Neural crest cell (in vitro differentiated cells): Measurements from ENCODE around the gene PRDM12. TPM values are rescaled to one million over a fixed set of nuclear protein-coding genes. Genes with fewer than 3 reads are reported as not detected.
A peak's percentile ranks its signal among the peaks of the same experiment; 100 is the strongest.

Experiments
- DNase-seq: peaks from one replicate; pipeline ENCODE4 v3.0.0; 2021; ENCODE audit warnings: low read depth, mixed read lengths, low spot score
- H3K27ac Mint-ChIP-seq: one replicate; pipeline ENCODE4 v1.8.0; 2021; ENCODE audit warnings: mild to moderate bottlenecking, mixed read lengths; ENCODE audit not compliant: unreplicated experiment
- H3K27me3 Mint-ChIP-seq: 2 replicates; pipeline ENCODE4 v1.8.0; 2021; ENCODE audit warnings: low read depth, mild to moderate bottlenecking, mixed read lengths
- H3K36me3 Mint-ChIP-seq: 2 replicates; pipeline ENCODE4 v1.8.0; 2021; ENCODE audit warnings: low read depth, mild to moderate bottlenecking, mixed read lengths
- H3K4me1 Mint-ChIP-seq: 2 replicates; pipeline ENCODE4 v1.8.0; 2021; ENCODE audit warnings: mixed read lengths
- H3K4me3 Mint-ChIP-seq: one replicate; pipeline ENCODE4 v1.8.0; 2021; ENCODE audit warnings: mild to moderate bottlenecking, mixed read lengths
- H3K9me3 Mint-ChIP-seq: 2 replicates; pipeline ENCODE4 v1.8.0; 2021; ENCODE audit warnings: mixed read lengths
- total RNA-seq: library from RNA; stranded (reverse); gene quantifications from 2 replicates; pipeline ENCODE4 v1.2.1, GENCODE V29; 2021
- TF ChIP-seq, protein P1 (sequence below): fragments of 200-600 bp; sonication (generic); conservative IDR thresholded peaks from 2 replicates; pipeline ENCODE4 v1.5.0; 2021; ENCODE audit warnings: antibody characterized with exemption, mild to moderate bottlenecking

PRDM12 gene
- total RNA-seq, 1 donor from 2014 or later, result 2.2 TPM

DNA sequence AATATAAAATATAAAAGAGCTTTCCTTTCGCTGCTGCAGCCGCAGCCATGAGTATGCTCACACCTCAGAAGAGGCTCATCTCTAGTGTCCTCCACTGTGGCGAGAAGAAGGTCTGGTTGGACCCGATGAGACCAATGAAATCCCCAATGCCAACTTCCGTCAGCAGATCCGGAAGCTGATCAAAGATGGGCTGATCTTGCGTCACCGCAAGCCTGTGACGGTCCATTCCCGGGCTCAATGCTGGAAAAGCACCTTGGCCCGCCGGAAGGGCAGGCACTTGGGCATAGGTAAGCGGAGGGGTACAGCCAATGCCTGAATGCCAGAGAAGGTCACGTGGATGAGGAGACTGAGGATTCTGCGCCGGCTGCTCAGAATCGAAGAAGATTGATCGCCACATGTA, 12.6 kb upstream of the PRDM12 start:
- no peak overlapping the region for H3K4me3 Mint-ChIP-seq
- TF ChIP-seq, protein P1, sequence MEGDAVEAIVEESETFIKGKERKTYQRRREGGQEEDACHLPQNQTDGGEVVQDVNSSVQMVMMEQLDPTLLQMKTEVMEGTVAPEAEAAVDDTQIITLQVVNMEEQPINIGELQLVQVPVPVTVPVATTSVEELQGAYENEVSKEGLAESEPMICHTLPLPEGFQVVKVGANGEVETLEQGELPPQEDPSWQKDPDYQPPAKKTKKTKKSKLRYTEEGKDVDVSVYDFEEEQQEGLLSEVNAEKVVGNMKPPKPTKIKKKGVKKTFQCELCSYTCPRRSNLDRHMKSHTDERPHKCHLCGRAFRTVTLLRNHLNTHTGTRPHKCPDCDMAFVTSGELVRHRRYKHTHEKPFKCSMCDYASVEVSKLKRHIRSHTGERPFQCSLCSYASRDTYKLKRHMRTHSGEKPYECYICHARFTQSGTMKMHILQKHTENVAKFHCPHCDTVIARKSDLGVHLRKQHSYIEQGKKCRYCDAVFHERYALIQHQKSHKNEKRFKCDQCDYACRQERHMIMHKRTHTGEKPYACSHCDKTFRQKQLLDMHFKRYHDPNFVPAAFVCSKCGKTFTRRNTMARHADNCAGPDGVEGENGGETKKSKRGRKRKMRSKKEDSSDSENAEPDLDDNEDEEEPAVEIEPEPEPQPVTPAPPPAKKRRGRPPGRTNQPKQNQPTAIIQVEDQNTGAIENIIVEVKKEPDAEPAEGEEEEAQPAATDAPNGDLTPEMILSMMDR, result no peak
- no peak overlapping the region for H3K27ac Mint-ChIP-seq
- no peaks in the 10 kb centered on the region for H3K4me1 Mint-ChIP-seq
- H3K36me3 Mint-ChIP-seq, result no peaks in the 10 kb centered on the region
- H3K9me3 Mint-ChIP-seq, result peaks cover 3% of the 10 kb centered on the region
- peaks cover 52% of the 10 kb centered on the region for H3K27me3 Mint-ChIP-seq
- no peak for DNase-seq

DNA sequence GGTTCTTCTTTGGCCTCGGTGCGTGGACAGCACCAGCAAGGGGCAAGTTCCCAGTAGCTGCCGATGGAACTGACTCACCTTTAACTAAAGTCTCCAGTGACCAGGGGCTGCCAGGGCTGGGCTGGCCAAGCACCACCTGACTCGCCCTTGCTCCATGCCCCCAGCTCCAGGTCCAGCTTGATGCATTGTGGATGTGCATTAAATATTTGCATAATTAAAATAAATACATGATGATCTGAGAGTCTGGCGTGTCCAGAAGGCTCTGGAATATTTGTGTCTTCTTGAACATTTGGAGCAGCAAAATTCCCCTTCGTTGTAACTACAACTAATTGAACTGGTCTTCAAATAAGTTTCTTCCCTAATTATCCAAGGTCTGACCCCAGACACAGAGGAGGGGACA, 9.5 kb upstream of the PRDM12 start:
- Mint-ChIP-seq H3K27me3 (peaks cover 76% of the 10 kb centered on the region), H3K9me3 (no peaks in the 10 kb centered on the region), H3K4me1 (no peaks in the 10 kb centered on the region), H3K4me3 (no peak overlapping the region), H3K36me3 (peaks cover 3% of the 10 kb centered on the region), H3K27ac (no peak overlapping the region)
- DNase-seq, result no peak
- TF ChIP-seq, protein P1, result no peak

DNA sequence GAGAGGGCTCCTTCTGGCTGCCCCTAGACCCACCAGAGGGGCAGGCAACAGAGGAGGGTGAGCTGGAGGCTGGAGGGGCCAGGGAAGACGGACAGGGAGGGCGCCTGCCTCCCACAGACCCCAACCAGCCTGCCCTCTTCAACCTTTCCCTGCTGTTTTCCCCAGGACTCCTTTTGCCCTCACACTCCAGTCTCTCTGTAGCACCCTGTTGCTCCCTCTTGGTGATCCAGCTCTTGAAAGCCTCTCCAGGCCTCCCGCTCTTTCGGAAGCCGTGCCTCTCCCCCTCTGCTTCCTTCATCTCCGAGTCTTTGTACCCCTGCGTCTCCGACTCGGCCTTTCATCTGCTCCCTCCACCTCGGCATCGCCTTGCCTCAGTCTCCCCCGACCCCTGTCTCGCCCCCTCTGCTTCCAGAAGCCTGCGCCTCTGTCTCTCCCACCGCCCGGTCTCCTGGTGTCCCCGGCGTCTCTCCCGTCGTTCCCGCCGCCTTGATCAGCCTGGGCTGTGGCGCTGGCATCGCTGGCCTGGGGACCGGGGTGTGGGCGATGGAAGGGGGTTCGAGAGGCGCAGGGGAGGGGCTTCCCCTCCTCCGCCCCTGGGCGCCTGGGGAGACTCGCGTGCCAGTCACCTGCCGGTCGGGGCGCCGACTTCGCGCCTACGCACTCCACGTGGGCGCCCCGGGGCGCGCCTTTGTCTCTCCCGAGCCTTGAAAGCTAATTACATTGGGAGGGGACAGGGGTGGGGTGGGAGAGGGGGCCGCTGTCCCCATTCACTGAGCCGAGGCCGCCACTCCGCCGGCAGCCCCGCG, 5.3 kb upstream of the PRDM12 start:
- Mint-ChIP-seq H3K27me3 (peaks cover 92% of the 10 kb centered on the region), H3K36me3 (peaks cover 3% of the 10 kb centered on the region), H3K27ac (no peak overlapping the region), H3K4me3 (peak overlapping the region; percentile 69), H3K9me3 (no peaks in the 10 kb centered on the region), H3K4me1 (peaks cover 14% of the 10 kb centered on the region)
- TF ChIP-seq, protein P1, result no peak
- DNase-seq, result no peak

DNA sequence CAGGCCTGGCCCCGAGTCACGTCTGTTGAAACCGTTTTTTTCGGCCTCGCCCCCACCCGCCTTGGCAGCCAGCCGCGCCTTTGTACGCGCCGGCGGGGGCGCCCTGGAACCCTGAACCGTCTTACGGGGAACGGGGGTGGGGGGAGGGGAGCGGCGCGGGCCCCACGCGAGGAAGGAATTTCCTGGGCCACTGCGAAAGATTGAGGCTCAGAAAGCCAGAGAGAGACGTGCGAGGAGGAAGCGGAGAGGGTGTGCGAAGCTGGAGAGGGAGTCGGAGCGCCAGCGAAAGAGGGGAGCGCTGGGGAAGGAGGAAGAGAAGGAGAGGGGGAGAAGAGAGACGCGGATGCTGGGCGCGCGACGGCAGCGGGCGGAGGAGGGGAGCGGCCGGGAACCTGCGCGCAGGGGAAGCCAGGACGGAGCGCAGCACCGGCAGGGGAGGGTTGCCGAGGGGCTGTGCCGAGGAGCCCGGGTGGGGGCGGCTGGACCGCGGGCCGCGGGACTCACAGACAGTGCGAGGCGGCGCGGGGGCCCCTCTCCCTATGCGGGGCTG, 4.6 kb upstream of the PRDM12 start:
- no peak overlapping the region for H3K27ac Mint-ChIP-seq
- no peak for DNase-seq
- peak overlapping the region; percentile 67 for H3K4me3 Mint-ChIP-seq
- TF ChIP-seq, protein P1, result no peak
- no peaks in the 10 kb centered on the region for H3K9me3 Mint-ChIP-seq
- H3K36me3 Mint-ChIP-seq, result peaks cover 3% of the 10 kb centered on the region
- H3K4me1 Mint-ChIP-seq, result peaks cover 14% of the 10 kb centered on the region
- H3K27me3 Mint-ChIP-seq, result peaks cover 93% of the 10 kb centered on the region

DNA sequence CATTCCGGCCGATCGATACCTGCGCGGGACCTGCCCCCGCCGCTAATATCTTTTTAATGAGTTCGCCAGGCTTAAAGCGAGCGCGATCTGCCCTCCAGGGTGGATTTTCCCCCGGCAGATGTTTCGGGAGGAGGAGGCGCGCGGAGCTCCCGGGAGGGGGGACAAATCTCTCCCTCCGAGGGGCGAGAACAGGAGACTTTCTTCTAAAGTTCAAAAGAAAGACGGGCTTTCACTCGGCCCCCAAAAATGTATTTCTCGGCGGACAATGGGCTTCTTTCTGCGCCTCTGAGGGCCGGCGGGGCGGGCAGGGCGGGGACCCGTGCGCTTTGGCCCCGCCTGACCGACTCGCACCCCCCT, 4.1 kb upstream of the PRDM12 start:
- Mint-ChIP-seq H3K36me3 (peaks cover 3% of the 10 kb centered on the region), H3K27ac (no peak overlapping the region), H3K9me3 (no peaks in the 10 kb centered on the region), H3K4me1 (peaks cover 16% of the 10 kb centered on the region), H3K27me3 (peaks cover 94% of the 10 kb centered on the region), H3K4me3 (peak overlapping the region; percentile 86)
- TF ChIP-seq, protein P1, result no peak
- DNase-seq, result no peak
